Neural progenitor cell (in vitro differentiated cells): Measurements from ENCODE around the gene RTP3.

Source experiments
- CTCF ChIP-seq: fragments of 200-600 bp; sonication (generic); IDR thresholded peaks from 2 replicates; pipeline ENCODE4 v1.5.1; 2017; ENCODE audit warnings: antibody characterized with exemption, mild to moderate bottlenecking
- EZH2 ChIP-seq: fragments of 200-600 bp; sonication (generic); IDR thresholded peaks from 2 replicates; pipeline ENCODE4 v1.6.1; 2017; ENCODE audit warnings: antibody characterized with exemption, mild to moderate bottlenecking, moderate library complexity
- EZH2phosphoT487 ChIP-seq: fragments of 200-600 bp; sonication (generic); IDR thresholded peaks from 2 replicates; pipeline ENCODE4 v1.6.1; 2017; ENCODE audit warnings: antibody characterized with exemption

GRCh38 chr3:46541835-46542234 is 44.1 kb downstream of the RTP3 start:
- no peak for TF ChIP-seq CTCF
- no peak for TF ChIP-seq EZH2
- TF ChIP-seq EZH2phosphoT487: no peak
